Measurements from ENCODE around the gene SCTR.

DNA sequence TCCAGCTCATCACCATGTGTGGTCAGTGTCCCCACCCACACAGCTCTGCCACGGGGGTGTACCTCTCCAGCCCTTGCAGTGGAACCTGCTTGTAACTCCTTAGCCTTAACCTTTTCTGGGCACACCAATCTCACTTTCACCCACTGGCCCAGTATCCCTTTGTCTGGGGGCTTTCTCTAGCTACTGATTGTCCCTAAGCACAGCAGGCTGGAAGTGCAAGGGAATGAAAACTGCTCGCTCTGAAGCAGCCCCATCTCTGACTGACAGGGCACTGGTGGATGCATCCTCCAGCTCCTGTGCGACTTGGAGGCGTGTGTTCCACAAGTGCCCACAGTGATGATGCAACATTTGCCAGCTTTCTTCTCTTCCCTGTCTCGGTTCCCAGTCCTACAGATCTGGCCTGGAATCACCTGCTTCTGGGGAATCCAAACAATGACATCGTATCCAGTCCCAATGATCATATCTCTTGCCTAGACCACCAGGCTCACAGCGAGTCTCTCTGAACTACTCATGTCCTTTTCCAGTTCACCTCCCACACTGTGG lies 33.6 kb downstream of the SCTR start:
- no peak for TF ChIP-seq POLR2A (IDR thresholded peaks at IDR 0.05)
- TF ChIP-seq, protein P1, sequence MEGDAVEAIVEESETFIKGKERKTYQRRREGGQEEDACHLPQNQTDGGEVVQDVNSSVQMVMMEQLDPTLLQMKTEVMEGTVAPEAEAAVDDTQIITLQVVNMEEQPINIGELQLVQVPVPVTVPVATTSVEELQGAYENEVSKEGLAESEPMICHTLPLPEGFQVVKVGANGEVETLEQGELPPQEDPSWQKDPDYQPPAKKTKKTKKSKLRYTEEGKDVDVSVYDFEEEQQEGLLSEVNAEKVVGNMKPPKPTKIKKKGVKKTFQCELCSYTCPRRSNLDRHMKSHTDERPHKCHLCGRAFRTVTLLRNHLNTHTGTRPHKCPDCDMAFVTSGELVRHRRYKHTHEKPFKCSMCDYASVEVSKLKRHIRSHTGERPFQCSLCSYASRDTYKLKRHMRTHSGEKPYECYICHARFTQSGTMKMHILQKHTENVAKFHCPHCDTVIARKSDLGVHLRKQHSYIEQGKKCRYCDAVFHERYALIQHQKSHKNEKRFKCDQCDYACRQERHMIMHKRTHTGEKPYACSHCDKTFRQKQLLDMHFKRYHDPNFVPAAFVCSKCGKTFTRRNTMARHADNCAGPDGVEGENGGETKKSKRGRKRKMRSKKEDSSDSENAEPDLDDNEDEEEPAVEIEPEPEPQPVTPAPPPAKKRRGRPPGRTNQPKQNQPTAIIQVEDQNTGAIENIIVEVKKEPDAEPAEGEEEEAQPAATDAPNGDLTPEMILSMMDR (IDR thresholded peaks at IDR 0.05) = no peak
